ENCODE data around the gene STYK1.

GRCh38 chr12:10582704-10583103, 91.1 kb downstream of the STYK1 start:
- TF ChIP-seq CTCF (IDR thresholded peaks at IDR 0.05) (no peak), POLR2A (IDR thresholded peaks at IDR 0.05) (no peak)
